Medulla oblongata (tissue), 1 donor: Measurements from ENCODE around the gene GUCA2A.

ENCODE experiments used
- DNase-seq: peaks from one replicate; pipeline ENCODE4 v3.0.0-alpha.2; 2015; ENCODE audit errors: extremely low spot score

GUCA2A gene

DNA sequence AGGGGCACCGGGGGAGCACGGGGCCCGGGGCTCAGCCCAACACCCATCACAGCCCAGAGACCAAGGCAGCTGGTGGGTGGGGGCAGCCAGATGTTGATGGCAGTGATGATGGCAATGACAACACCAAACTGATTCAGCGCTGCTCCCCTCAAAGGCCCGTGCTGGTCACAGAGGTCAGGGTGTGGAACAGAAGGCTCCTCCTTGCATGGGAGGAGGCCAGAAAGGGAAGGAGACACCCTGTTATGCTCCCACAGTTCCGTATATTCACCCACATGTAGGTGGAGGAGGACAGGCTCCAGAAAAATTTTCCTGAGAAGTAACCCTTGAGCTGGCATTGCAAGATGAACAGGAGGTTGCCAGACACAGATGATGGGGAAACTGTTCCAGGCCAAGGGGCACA lies 10.9 kb downstream of the GUCA2A start:
- DNase-seq: no peak

DNA sequence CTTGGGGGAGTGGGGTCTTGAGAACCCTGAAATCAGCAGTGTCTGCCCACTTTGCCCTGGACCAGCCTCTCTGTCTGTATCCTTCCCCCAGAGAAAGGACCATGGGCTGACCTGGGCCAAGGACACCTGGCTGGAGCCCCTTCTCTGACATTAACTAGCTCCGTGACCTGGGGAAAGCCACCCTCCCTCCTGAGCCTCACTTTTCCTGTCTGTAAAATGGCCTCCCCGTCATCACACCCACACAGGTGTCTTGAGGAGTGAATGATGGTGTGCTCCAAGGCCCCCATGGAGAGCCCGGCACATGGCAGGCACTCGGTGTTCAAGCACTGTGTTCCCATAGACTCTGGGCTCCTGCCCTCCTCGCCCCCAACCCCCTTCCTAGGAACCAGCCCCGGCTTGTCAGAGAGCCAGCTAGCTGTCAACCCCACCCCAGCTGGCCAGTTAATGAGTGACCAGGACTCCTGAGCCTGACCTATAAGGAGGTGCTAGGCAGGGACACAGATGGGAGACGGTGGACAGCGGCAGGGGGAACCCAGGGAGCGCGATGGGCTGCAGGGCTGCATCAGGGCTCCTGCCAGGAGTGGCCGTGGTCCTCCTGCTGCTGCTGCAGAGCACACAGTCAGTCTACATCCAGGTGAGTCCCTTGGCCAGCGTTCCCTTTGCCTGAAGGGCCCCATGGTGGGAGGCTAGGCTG lies 11.5 kb downstream of the GUCA2A start, which contains the start of gene GUCA2B:
TSS of gene GUCA2B (plus strand) at position 504 of the 694 bp plus-strand sequence. CDS start at position 545, 41 bp downstream.
- no peak for DNase-seq

DNA sequence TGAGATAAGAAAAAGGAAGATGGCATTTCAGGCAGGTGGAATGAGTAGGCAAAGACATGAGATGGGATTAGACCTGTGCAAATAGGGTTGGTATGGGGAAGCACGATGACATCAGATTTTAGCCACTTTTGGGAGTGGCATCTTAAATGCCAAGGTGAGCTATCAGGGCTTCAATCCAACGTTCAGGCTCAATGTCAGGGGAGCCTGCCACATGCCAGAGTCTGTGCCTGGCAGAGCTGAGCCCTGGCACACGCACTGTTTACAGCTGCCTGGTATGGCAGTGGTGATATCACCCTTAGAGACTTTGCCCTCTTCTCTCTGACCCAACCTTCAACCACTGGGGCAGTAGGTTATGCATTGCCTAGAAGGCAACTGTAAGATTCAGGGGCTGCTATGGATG lies 12.4 kb downstream of the GUCA2A start:
- no peak for DNase-seq

DNA sequence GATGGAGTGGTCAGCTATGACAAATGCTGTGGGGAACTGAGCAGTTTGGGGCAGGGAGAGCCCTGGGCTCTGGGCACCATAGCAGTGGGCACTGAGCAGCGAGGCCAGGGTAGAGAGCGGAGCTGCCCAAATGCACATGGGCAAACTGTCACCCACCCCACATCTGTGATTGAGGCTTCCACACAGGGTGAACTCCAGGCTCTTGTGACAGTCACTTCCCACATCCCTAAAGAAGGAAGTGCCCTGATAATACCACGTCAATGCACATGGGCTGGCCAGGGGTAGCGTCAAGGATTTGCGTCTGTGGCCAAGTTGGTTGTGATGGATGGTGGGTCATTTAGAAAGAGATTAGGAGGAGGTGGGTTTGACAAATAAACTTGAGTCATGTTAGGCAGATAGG lies 13.9 kb downstream of the GUCA2A start:
- DNase-seq: no peak

DNA sequence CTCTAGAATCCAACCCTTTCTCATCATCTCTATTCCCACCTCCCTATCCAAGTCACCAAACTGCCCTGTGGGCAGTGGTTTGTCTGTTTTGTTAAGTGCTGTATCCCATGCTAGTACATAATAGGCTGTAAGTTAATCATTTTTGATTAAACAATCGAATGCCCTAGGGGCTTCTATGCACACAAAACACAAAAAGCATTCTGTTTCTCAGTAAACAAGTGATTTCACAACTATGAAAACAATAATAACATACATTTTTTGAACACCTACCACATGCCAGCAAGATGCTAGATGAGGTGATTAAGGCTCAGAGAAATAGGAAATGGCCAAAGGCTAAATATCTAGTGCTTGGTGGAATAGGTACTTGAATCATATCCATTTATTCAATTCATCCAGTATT lies 16.4 kb downstream of the GUCA2A start:
- no peak for DNase-seq

DNA sequence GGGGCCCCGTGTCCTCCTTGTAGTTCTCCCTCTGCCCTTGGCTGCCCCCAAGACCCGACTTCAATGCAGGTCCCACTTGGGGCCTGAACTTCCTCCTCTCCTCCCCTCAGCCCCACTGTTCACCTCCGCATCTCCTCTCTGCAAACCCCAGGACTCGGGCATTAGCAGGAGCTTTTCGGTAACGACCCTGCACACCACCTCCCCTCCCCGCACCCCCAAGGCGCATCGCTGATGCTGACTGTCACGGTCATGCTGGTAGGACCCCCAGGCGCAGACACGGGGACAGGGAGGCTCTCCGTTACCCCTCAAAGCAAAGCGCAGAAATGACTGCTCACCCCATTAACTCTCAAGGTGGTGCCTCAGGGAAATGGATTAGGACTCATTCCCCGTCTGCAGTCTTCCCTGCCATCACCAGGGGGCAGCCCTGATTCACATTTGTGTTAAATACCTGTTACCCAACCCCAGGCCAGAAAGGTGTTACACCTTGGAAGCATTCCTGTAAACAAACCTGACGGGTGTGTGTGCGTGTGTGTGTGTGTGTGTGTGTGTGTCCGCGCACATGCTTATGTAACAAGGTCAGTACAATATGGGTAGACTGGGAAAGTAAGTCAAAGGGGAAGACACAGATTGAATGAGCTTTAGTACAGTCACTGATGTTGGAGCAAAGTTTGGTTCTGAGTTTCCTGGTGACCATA lies 17.8 kb downstream of the GUCA2A start:
- peak; percentile 67 for DNase-seq

DNA sequence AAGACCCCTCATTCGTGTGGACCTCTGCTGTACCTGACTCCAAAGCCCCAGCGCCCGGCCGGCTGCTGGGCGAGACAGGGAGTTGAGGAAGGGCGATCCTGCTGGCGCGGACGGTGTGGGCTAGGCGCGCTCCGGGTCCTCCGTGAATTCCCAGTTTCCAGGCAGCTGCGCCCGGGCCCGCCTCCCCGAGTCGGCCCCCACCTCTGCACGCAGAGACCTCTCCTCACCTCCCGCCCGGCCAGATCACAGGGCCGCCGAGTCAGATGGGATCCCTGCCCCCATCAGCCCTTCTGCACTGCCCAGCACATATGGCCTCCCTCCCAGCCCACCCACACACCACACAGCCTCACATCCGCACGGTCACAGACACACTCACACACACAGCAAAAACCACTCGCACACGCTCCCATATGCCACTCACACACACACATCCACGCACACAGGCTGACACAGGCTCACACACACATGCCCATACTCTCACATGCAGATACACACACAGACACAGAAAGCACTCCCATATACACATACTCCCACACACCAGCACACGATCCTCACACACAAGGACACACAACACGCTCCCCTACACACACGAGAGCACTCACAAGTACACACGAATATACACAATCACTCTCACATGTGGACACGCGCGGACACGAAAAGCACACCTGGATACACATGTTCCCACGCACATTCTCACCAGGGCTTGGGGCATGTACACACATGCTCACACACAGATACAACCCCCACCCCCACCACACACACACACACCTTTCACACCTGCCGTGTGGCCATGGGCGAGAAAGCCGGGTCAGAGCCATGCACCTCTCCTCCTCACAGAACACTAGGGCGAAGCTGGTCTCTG lies 18.6 kb downstream of the GUCA2A start:
- DNase-seq: no peak

DNA sequence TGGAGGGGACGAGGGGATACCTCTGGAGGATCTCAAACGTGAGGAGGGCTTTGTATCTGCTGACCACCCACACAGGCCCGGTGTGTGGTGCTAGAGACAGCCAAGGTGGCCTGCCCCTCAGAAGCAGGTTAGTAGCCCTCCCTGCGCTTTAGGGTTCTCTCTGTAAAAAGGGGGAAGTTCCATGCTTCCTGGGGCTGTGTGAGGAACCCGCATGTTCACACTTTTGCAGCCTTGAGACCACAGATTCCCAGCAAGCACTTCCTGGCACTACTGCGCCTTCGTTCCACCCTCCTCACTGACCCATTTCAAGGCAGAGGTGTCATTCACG lies 19.2 kb downstream of the GUCA2A start:
- no peak for DNase-seq

DNA sequence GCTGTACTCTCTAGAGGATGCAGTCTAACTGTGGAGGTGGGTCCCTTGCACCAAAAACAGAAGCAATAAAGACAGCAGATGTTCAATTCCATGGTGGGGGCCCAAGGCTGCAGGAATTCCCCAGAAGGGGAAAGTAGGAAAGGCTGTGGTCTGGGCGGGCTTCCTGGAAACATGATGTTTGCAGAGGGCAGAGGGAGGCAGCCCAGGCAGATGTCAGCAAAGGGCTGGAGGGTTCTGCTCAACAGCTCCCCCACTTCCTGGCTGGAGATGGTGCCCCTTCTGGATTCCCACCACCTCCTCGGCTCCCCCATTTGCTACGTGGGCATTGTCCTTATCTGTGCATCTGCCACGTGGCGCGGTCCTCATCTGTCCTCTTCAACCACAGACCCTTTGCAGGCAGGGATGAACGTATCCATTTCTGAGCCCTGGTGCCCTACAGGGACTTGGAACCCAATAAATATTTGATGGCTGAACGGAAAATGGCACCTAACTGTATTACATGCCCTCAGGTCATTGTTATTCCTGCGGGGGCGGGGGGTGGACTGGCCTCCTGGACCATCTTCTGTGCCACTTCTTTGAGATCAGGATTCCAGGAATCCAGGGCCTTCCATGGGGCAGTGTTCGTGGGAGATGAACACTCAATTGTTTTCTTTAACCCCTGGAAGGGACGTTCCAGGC lies 19.7 kb downstream of the GUCA2A start:
- DNase-seq: no peak

DNA sequence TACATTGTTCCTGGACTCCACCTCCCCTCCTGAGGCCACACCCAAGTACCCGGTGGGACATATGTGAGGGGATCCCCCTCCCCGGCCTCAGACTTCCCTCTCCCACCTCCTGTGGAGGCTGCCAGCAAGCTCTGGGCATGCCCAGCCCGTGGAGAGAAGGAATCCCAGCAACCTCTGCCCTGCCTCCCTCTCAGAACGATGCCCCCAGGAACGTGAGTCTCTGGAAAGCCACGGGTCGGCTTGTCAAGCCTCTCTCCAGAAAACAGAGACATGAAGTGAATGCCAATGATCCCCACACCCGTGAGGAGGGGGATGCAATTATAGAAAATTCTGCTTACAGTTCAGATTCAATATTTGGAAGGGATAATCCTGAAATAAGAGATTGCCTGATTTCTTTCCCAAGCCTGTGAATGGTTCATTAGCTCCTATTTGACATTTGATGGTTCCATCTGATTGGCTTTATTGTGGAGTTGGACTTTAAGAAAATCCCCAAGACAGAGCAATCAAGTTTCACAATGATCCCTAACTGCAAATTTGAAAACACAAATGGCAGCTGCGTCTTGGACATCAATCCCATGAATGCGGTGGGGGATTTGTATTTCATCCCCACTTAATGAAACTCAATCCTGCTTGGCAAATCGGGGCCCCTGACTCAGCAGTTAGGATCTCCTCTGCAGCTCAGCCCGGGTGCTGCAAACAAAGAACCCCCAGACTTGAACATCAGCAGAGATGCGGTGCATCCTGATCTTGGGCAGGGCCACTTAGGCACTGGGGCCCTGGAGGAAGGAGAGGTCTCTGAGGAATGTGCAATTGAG lies 20.4 kb downstream of the GUCA2A start:
- no peak for DNase-seq

DNA sequence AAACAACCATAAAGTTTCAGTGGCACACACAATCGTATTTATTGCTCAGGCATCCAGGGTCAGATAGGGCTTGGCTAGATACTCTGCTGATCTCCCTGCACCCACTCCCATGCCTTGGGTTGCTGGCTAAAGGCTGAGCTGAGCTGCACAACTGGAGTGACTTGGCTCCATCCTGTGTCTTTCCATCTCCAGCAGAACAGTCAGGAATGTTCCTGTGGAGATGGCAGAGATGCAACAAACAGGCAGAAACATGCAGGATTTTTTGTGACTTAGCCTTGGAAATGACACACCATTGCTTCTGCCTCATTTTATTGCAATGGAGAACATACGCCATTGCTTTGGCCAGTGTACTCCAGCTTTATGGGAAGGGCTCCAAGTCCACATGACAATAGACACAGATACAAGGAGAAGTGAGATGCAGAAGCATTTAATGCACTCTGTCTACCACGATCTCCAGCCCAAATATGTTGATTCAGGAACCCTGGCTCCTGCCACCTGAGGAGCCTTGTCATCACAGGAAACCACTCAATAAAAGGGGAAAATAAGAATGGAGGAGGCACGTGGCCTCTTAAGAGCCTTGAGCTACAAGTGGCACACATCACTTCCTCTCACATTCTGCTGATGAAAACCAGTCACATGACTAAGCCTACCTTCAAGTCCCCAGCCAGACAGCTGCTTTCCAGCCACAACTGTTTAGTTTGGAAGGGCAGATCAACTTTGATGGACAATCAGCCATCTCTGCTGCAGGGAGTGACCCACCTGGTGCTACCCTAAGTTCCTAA lies 21.5 kb downstream of the GUCA2A start:
- no peak for DNase-seq

DNA sequence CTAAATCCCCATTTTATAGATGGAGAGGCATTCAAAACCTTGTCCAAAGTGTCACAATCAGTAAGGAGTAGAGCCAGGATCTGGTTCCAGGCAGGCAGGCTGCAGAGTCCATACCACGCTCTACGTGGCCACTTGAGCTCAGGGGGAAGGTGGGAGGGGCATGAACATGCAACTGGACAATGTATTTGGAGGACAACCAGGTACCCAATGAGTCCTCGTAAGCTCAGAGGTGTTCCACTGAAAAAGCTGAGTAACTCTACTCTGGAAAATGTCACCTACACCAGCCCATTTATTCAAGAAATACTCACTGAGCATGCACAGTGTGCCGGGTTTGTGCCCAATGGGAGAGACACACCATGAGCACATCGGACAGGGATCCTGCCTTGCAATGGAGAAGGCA lies 22.6 kb downstream of the GUCA2A start:
- DNase-seq: no peak

DNA sequence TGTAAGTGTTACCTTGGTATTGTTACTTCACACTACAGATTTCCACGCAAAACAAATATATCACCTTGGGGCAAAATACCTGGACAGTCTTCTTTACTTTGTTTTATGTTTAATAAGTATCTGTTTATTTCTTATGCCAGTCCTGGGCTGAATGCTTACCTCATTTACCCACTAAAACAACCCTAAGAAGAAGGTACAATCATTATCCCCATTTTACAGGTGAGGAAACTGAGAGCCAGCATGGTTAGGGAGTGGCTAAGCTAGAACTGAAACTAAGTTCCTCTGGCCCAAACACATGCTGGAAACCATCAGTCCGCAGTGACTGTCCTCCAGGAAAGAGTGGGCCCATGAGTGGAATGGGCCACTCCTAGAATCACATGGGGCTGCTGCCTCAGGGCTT lies 24.4 kb downstream of the GUCA2A start:
- no peak for DNase-seq

DNA sequence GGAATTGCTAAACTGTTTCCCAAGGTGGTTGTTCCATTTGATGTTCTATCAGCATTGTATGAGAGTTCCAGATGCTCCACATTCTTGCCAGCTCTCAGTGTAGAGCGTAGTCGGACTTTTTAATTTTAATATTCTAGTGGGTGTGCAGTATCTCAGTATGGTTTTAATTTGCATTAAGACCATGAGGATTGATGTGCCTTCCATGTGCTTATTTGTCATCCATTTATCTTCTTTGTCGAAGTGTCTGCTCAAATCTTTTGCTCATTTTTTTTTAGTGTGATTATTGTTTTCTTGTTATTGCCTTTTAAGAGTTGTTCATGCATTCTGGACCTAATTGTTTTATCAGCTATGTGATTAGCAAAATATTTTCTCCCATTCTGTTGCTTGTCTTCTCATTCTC lies 25.1 kb downstream of the GUCA2A start:
- DNase-seq: no peak

DNA sequence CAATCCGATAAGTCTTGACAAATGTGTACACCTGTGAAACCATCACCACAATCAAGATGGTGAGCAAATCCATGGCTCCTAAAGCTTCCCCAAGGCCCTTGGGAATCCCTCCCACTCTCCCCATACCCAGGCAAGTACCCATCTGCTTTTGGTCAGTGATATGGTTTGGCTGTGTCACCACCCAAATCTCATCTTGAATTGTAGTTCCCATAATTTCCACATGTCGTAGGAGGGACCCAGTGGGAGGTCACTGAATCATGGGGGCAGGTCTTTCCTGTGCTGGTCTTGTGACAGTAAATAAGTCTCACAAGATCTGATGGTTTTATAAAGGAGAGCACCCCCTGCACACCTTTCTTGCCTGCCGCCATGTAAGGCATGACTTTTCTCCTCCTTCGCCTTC lies 26.0 kb downstream of the GUCA2A start:
- no peak for DNase-seq

DNA sequence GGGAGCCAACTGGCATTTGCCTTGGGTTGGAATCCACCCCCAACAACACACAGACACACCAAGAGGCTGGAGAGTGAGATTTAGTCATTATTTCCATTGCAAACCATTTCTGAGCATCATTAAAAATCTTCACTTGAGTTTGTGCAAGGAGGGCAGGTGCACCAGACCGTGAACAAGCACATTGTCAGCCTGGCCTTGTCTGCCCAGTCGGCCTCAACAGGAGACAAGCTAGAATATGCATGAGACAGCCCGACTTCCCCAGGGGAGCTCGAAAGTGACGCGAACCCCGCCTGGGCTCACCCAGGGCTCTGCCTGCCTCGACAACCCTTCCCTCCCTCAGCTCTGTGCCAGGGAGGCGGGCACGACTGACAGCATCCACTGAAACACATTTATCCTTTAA lies 26.8 kb downstream of the GUCA2A start:
- DNase-seq: no peak

DNA sequence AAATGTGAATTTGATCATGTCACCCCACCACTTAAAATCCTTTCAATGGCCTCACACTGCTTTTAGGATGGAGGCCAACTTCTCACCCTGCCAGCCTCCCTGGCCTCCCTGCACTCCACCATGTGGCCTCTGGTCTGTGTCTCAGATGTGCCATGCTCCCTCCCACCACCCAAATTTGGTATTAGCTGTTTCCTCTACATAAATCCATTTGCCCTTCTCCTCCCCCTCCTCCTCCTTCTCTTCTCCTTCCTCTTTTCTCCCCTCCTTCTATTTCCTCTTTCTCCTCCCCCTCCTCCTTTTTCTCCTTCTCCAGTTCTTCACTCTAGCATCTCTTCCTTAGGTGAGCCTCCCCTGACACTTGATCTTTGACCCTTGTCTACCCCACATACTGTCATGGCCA lies 28.1 kb downstream of the GUCA2A start:
- DNase-seq: no peak

DNA sequence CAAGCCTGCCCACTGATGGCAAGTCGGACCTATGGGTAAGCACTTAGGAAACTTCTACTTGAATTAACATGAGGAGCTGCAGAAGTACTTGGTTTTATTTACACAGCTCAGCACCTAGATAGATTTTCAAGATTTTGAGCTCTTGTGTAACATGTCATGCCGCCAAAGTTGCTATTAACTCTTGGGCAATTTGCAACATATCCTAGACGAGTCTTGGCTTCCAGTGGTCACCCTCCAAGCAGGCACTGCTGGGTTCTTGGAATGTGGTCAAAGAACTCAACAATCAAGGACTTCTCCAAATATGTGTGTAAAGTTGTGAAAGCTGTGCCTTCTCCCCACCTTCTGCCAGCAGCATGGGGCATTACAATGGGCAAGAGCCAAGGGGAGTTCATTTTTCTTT lies 29.1 kb downstream of the GUCA2A start:
- DNase-seq: no peak

DNA sequence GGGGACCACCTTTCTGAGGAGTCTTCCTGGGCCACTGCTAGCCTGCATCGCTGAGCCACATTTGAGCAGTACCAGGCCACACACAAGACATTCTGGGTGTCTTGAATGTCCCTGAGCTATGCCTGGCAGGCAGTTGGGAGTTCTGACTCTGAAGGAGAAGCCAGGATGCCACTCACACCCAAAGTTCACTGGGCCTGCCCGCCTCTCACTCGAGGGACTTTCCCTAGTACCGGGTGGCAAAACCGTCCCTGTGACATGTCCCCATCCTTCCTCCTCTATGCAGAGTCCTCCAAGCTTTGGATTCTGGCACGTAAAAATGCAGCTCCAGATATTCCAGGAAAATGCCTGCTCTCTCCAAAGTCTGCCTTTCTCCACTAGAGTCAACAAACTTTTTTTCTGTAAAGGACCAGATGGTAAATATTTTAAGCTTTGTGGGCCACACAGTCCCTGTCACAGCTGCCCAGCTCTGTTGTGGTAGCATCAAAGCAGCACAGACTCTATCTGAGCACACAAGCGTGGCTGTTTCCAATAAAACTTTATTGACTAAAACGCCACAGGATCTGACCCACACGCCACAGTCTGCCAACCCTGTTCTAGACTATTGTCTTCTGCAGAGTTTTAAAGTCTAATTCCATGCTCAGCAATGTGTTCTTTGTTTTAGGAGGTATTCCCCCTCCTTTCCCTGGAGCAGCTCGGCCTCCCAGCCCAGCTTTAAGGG lies 30.6 kb downstream of the GUCA2A start:
- DNase-seq: no peak

DNA sequence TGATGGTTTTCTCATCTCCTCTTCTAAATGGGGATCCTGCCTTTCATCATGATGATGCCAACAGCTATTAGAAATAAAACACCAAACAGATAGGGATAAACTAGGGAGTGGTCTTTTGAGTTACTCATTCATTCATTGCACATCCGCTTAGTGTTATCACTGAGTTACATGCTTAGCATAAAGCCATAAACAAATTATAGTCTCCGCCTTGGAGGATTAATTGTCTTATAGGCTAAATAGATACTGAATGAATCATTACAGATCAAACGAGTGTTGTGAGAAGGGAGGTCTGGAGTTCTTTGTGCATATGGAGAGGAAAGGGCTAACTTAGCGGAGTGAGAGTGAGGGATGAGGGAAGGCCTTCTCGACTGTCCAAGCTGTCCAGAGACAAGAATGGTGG lies 31.2 kb downstream of the GUCA2A start:
- no peak for DNase-seq
